HG03097 (cell line): ENCODE measurements around the gene MIS12.

ENCODE experiments used
- ATAC-seq: cut with Tn5 transposase; IDR thresholded peaks from one replicate; pipeline ENCODE4 v1.9.1; 2021; ENCODE audit not compliant: unreplicated experiment, low FRiP score

Gene MIS12

GRCh38 chr17:5532581-5532980 lies 46.2 kb downstream of the MIS12 start:
- no peak for ATAC-seq

DNA sequence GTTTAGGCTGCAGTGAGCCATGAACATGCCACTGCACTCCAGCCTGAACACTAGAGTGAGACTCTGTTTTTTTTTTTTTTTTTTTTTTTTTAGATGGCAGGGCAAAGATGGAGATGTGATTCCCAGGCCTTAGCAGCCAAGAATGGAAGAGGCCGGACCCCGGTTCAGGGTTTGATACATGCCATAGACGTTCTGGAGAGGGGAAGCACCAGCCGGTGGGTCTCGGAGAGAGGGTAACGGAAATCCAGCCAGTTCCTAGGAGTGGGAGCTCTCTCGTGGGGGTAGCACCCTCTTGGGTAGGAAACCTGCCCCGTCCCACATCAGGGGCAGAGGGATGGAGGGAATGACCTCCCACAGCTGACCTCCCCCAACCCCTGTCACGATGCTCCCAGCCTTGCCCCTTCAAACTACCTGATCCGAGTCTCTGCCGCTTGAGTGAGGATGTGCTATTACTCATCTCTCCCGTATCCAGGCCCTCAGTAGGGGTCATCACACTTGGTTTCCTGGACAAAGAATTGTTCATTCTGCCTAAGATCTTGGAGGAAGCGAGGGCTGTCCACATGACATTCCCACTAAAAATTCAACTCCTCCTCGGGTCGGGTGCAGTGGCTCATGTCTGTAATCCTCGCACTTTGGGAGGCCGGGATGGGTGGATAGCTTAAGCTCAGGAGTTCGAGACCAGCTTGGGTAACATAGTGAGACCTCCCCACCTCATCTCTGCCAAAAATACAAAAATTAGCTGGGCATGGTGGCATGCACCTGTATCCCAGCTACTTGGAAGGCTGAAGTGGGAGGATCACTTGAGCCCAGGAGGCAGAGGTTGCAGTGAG lies 47.3 kb downstream of the MIS12 start:
- ATAC-seq: no peak

DNA sequence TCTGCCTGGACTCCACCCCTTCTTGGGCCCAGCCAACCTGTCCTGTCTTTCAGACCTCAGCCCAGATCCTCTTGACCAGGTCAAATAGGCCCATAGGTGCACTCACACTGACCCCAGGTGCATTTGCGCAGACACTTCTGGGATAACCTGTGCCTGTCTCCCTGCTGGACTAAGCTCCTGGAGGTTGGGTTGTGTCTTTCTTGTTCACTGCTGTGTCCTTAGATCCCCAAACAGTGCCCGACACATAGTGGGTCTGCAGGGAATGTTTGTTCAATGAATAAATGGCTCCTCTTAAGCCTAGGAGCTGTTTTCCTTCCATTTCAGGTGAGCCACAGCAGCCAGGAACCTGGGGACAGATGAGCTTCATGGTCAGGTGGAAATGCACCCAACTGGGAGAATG lies 49.1 kb downstream of the MIS12 start:
- no peak for ATAC-seq

GRCh38 chr17:5536866-5537650 lies 50.7 kb downstream of the MIS12 start:
- no peak for ATAC-seq

GRCh38 chr17:5539286-5539685 lies 52.9 kb downstream of the MIS12 start:
- ATAC-seq: no peak

GRCh38 chr17:5540321-5540720 lies 54.0 kb downstream of the MIS12 start:
- no peak for ATAC-seq
